NCI-H2196 treated with DMSO at 0.1 percent for 48 hours (cell line): ENCODE data around the gene CBLC.
A peak's percentile ranks its signal among the peaks of the same experiment; 100 is the strongest.
"Not testable (repeated sequence)": the region's sequence is repeated elsewhere in the genome, so short reads cannot be mapped to it uniquely, and the experiment has no call there.

Experiments used
- DNase-seq: peaks from one replicate; lab custom pipeline; 2025; ENCODE audit not compliant: unreplicated experiment; lab: John Stamatoyannopoulos, UW

Gene CBLC

DNA sequence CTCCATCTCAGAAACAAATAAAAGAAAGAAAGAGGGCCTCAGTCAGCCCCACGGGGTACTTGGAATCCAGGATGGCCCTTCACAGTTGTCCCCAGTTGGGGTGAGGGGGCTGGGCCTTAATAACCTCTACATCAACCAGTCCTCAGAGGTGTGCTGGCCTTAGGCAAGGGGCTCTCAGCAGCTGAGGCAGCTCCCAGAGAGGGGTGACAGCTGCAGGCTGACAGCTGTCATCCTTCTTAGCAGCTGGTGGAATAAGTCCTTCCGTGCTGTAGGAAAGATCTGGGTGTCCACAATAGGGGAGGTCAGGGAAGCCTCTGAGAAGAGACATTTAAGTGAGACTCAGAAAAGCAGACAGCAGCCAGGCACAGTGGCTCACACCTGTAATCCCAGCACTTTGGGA, 38.6 kb downstream of the CBLC start:
- no peak for DNase-seq

DNA sequence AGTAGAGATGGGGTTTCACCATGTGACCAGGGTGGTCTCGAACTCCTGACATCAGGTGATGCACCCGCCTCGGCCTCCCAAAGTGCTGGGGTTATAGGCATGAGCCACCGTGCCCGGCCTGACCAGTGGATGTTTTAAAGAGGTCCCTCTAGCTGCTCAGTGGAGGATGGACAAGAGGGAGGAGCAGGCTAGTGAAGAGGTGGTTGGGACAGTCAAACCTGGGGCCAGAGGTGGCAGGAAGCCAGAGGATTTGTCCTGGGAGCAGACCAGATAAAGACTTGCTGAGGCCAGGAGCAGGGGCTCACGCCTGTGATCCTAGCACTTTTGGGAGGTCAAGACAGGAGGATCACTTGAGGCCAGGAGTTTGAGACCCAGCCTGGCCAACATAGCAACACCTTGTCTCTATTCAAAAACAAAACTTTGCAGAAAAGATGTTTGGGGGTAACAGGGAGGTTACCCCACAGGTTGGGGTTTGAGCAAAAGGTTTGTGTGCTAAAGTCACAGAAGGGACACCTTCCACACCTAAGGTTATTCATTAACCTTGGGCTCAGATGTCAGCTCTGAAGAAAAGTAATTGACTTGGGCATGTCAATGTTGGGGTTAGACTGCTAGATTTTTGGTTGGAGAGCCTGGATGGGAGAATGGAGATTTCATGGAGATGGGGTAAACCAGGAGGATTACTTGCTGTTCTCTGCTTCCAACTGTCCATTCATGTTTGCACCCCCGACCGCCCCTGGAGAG, 40.2 kb downstream of the CBLC start:
- no peak for DNase-seq

DNA sequence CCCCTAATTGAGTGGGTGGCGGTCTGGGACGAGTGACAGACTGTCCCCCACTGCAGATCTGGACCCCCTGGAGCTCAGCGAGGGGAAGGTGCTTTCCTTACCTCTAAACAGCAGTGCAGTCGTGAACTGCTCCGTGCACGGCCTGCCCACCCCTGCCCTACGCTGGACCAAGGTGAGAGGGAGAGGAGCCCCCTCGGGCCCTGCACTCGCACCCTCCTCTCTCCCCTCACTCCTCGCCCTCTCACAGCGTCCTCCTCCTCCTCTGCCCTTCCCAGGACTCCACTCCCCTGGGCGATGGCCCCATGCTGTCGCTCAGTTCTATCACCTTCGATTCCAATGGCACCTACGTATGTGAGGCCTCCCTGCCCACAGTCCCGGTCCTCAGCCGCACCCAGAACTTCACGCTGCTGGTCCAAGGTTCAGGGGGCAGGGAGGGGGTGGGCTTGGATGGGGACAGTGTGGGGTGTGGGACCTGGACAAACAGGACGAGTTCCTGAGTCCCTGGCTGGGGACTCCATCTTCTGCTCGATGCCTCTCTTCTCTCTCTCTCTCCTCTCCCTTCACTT, 40.9 kb downstream of the CBLC start:
- no peak for DNase-seq

DNA sequence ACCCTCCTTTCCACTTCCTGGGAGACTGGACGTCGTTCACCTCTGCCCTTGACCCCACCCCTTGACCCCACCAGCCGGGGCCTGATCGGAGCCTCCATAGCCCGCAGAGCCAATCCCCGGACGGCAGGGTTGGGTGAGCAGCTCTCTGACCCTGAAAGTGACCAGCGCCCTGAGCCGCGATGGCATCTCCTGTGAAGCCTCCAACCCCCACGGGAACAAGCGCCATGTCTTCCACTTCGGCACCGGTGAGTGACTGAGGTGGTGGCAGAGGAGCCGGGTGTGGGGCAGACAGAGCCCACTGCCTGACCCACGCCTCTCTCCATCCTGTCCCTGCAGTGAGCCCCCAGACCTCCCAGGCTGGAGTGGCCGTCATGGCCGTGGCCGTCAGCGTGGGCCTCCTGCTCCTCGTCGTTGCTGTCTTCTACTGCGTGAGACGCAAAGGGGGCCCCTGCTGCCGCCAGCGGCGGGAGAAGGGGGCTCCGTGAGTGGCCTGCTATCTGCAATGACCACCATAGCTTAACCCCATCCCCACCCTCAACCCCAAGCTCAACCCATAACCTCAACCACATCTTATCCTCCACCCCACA, 41.6 kb downstream of the CBLC start:
- DNase-seq: no peak

DNA sequence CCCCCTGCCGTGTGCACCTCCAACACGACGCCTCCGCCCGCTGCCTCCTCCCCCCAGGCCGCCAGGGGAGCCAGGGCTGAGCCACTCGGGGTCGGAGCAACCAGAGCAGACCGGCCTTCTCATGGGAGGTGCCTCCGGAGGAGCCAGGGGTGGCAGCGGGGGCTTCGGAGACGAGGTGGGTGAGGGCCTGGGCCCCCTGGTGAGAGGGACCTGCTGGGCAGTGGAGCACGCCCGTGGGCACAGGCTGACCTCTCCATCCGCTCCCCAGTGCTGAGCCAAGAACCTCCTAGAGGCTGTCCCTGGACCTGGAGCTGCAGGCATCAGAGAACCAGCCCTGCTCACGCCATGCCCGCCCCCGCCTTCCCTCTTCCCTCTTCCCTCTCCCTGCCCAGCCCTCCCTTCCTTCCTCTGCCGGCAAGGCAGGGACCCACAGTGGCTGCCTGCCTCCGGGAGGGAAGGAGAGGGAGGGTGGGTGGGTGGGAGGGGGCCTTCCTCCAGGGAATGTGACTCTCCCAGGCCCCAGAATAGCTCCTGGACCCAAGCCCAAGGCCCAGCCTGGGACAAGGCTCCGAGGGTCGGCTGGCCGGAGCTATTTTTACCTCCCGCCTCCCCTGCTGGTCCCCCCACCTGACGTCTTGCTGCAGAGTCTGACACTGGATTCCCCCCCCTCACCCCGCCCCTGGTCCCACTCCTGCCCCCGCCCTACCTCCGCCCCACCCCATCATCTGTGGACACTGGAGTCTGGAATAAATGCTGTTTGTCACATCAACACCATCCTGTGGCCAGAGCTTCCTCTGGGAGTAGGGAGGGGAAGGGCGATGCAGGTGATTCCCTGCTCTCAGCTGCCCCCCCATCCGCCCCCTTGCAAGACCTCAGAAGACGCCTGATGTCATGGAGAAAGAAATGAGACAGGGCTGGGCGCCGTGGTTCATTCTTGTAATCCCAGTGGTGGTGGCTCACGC, 43.2 kb downstream of the CBLC start:
- DNase-seq: no peak

DNA sequence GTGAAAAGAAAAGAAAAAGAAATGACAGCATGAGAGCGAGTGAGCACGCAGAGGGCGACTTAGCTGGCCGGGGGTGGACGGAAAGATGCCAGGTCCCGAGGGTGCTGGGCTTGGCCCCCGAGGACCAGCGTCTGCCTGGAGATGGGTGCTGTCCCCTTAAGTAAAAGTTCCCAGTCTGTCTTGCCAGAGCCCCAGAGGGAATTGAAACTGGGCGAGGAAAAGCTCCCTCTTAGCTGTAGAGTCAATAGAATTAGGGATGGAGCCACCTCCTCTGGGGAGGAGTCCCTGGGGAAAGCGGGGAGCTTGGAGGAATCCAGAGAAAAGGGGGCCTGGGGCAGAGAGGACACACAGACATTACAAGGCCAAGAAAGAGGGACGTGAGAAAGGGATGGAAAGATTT, 44.5 kb downstream of the CBLC start:
- no peak for DNase-seq

DNA sequence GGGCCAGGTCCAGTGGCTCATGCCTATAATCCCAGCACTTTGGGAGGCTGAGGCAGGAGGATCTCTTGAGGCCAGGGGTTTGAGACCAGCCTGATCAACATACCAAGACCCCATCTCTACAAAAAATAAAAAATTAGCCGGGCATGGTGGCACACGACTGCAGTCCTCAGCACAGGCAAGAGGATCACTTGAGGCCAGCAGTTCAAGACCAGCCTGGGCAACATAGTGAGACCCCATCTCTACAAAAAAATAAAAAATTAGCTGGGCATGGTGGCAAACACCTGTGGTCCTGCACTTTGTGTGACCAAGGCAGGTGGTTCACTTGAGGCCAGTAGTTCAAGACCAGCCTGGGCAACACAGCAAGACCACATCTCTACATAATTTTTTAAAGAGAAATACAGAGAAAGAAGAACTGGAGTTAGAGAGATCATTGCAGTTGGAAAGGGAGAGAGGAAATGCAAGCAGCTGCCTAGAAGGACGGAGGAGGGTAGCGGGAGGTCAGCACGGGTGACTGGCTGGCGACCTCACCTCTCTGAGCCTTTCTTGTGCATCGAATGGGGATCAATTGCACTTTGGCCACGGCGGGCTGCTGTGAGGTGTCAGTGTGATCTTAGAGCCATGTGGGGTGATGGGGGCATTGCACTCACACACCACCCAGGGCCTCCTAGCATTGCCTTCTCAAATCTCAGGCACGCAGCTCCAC, 45.1 kb downstream of the CBLC start:
- DNase-seq: no peak

DNA sequence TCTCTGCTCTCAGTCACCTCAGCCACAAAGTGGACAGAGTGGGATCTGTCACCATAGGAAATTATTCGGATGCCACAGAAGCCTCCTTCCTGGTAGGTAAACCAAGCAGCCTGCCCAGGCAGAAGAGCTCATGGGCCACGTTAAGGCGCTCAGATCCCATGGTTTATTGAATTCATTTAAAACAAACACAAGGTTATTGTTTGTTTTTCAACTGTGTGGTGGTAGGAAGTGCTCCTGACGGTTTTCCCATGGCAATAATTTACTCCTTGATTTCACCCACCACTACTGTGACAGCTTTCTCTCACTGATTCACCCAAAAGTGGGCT, 45.6 kb downstream of the CBLC start:
- DNase-seq: no peak

DNA sequence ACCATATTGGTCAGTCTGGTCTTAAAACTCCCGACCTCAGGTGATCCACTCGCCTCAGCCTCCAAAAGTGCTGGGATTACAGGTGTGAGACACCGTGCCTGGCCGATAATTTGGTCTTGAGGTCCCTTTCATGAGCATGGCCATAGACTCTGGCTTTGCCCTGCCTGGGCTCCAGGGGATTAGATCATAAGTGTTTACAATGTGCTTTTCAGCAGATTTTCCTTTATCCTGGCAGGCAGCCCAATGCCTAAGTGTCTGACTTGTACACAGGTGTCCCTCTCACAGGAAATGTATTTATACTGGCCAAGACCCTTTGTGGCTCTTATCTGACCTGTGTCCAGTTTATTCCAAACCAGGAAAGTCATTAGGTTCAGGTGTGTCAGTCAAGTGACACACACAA, 47.1 kb downstream of the CBLC start:
- peak; percentile 81 for DNase-seq

DNA sequence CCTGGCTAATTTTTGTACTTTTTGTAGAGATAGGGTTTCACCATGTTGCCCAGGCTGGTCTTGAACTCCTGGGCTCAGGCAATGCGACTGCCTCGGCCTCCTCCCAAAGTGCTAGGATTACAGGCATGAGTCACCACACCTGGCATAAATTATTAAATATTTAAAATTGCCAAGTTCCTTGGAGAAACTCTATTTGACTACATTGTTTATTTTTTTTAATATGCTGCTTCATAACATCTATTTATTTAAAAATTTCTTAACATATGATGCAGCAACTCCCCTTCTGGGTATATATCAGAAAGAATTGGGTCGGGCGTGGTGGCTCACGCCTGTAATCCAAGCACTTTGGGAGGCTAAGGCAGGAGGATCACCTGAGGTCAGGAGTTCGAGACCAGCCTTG, 55.2 kb downstream of the CBLC start:
- DNase-seq: not testable (repeated sequence)

DNA sequence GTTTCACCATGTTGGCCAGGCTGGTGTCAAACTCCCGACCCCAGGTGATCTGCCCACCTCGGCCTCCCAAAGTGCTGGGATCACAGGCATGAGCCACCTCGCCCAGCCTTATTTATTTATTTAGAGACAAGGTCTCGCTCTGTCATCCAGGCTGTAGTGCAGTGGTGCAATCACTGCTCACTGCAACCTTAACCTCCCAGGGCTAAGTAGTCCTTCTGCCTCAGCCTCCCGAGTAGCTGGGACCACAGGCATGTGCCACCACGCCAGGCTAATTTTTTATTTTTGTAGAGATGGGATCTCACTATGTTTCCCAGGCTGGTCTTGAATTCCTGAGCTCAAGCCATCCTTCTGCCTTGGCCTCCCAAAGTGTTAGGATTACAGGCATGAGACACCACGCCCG, 56.7 kb downstream of the CBLC start:
- DNase-seq: not testable (repeated sequence)

DNA sequence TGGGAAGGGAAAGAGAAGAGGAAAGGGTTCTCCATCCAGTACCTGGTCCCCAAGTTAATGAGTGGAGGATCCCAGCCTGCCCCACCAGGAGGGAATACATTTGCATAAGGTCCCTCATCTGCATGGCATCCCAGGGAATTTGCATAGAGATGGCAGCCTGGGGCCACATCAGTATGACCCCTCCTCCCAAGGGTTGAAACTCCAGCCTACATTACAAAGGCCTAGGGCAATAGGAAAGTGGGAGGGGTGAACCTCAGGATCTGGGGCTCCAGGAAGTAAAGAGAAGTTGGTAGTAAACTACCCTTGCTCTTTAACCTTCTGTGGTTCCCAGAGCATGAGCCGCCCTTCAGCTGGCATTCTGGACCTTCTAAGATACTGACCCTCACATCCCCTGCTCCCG, 61.6 kb downstream of the CBLC start:
- no peak for DNase-seq

DNA sequence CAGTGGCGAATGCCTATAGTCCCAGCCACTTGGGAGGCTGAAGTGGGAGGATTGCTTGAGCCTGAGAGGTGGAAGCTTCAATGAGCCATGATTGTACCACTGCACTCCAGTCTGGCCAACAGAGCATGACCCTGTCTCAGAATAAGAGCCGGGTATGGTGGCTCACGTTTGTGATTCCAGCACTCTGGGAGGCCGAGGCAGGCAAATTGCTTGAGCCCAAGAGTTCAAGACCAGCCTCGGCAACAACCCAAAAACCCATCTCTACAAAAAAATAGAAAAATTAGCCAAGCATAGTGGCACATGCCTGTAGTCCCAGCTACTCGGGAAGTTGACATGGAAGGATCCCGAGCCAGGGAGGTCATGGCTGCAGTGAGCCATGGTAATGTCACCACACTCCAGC, 63.1 kb downstream of the CBLC start:
- DNase-seq: no peak

DNA sequence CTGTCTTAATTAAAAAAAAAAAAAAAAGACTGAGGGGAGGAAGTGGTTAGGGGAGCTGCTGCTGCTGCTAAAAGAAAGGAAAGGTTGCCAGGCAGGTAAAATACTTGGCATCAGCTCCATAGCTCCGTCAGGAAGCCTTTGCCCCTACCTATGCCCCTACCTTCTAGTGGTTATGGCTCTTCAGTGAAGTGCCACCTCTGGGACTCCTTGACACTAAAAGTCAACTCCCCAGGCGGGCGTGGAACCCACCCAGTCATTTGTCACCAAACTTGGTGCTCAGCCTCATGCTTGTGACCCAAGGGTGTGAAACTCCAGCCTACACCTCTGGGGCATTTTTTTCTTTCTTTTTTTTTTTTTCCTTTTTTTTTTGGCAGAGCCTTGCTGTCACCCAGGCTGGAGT, 63.5 kb downstream of the CBLC start:
- DNase-seq: no peak

DNA sequence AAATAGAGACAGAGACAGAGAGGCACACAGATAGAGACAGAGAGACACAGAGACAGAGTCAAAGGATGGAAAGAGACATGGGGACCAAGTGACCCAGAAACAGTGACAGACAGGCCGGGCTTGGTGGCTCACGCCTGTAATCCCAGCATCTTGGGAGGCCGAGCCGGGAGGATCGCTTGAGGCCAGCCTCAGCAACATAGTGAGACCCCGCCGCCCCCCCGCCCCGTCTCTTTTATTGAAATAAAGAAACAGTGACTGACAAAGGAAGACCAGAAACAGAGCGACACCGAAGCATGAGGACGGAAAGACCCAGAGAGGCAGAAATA, 67.6 kb downstream of the CBLC start:
- DNase-seq: no peak

DNA sequence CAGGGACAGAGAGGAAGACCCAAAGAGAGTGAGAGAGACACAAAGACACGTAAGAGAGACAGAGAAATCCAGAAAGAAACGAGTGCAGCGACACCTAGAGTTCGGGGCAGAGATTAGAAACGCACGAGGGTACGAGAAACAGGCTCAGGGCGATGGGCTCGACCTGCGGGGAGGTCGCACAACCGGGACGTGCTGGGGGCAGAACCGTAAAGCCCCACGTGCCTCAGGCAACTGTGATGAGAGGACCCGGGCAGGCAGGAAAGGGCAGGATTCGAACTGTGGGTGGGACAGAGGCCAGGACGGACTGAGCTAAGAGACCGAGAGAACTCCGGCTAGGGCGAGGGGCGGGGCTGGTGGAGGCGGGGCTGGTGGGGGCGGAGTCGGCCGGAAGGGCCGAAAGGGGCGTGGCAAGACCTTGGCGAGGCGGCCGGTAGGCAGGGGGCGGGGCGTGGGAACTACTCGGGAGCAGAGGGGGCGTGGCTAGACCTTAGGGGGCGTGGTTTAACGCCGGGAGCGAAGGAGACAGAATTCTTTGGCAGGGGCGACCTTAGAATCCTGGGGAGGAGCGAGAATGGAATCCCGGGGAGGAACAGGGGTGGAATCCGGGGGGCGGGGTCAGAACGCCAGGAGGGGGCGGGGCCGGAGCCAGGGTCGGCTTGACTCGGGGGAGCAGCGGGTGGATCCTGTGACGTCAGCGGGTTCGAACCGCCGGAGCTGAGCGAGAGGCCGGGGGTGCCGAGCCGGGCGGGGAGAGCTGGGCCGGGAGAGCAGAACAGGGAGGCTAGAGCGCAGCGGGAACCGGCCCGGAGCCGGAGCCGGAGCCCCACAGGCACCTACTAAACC, 68.1 kb downstream of the CBLC start, which contains the start of gene NECTIN2:
NECTIN2 (plus strand) TSS at position 686 of the 843 bp plus-strand sequence. CDS start 229 bp downstream, outside the sequence.
- peak; percentile 97 for DNase-seq

DNA sequence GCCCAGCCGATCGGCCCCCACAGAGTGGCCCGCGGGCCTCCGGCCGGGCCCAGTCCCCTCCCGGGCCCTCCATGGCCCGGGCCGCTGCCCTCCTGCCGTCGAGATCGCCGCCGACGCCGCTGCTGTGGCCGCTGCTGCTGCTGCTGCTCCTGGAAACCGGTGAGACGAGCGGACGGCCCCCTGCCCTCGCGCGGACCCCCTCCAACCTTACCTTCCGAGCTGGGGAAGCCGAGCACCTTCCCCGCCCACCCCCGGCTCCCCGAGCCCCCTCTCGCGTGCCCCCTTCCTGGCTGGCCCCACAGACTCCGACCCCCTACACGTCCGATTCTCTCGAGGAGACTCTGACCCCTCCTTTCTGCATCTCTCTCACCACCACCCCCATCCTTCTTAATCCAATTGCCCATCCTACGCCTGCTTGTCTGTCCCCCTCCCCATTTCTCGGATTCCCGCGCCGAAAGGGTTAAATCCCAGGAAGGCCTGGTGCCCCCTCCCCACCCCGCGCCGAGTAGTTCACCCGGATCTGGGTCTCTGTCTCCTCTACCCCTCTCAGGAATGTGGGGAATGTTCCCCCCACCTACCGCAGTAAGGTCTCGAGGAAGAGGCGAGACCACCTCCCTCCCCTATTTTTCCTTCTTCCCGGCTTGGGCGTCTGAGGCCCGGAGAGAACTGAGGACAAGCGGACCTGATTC, 68.9 kb downstream of the CBLC start:
- DNase-seq: no peak

DNA sequence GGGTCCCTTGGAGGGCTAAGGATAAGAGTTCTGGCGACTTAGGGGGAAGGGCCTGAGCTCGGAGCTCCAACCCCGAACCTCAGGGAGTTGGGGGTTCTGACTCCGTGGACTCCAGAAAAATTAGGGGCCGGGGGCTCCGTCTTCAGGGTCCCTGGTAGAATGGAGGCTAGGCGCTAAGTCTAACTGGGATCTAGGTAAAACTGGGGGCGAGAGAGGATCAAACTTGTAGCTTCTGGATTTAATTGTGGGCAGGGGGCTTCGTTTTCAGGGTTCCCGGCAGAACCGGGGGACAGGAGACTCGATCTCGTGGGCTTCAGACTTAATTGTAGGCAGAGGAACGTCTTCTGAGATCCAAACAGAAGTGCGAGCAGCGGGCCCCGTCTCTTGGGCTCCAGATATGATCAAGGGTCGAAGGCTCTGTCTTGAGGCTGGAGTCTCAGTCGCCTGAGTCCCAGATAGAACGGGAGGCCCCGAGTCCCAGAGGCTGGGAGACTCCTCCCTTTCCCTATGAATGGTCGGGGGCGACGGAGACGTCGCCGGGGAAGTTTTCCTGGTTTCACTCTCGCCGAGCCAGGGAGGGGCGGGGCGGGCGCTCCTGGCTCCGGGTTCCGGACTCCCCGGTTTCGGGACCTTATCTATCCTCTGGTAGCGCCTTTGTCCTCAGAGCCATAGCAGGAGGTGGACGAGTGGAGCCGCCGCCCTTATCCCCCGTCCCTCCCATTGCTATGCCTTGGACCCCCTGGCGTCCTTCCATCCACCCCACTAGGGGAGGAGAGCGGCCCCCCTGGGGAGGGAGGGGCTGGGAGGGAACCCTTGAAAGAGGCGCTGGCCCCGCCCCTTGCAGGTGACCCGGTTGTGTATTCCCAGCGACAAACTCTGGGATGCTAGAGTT, 69.7 kb downstream of the CBLC start:
- DNase-seq: peak; percentile 36
